H1 (cell line): ENCODE results near the gene TBC1D20. TPM values are rescaled to one million over a fixed set of nuclear protein-coding genes. Genes with fewer than 3 reads are reported as not detected.

Source experiments
- CTCF ChIA-PET: fragments of 300-600 bp; sonication (Branson Sonifier 250); formaldehyde crosslinking; loops from one replicate; lab custom pipeline; 2021; ENCODE audit not compliant: partially characterized antibody; lab: Charles Lee
- POLR2A ChIA-PET: fragments of 300-600 bp; sonication (Branson Sonifier 250); formaldehyde crosslinking; loops from one replicate; lab custom pipeline; 2021; ENCODE audit warnings: inconsistent platforms; ENCODE audit not compliant: partially characterized antibody; lab: Charles Lee
- DNase-seq, 2 experiments: peaks; one replicate each; pipeline versions ENCODE4 v3.0.0 to v3.0.0-alpha.2; 2010 to 2022; ENCODE audit warnings: low spot score in 2 of 2, low read depth in 1 of 2, mixed read lengths in 1 of 2
- FAIRE-seq: peaks from 2 replicates; lab custom pipeline; 2011; peaks lifted over from hg19 to GRCh38; lab: Jason Lieb, UNC
- H2AFZ ChIP-seq: 2 replicates; pipeline ENCODE4 v1.8.1; 2012; ENCODE audit warnings: low read length, inconsistent platforms
- H2AK5ac ChIP-seq: 2 replicates; pipeline ENCODE4 v1.6.1; 2013; ENCODE audit warnings: low read depth, low read length
- H2BK120ac ChIP-seq: replicated peaks from 2 replicates; pipeline ENCODE3; 2013; ENCODE audit warnings: low read depth, low read length, inconsistent platforms
- H2BK12ac ChIP-seq: 2 replicates; pipeline ENCODE4 v1.6.1; 2013; ENCODE audit warnings: low read depth, low read length
- H2BK15ac ChIP-seq: 2 replicates; pipeline ENCODE4 v1.6.1; 2013; ENCODE audit warnings: low read length
- H2BK20ac ChIP-seq: 2 replicates; pipeline ENCODE4 v1.6.1; 2013; ENCODE audit warnings: low read length
- H2BK5ac ChIP-seq: 2 replicates; pipeline ENCODE4 v1.6.1; 2013; ENCODE audit warnings: low read depth, low read length
- H3K14ac ChIP-seq: 2 replicates; pipeline ENCODE4 v1.6.1; 2013; ENCODE audit warnings: inconsistent platforms; ENCODE audit not compliant: insufficient read length
- H3K18ac ChIP-seq: 2 replicates; pipeline ENCODE4 v1.6.1; 2013; ENCODE audit warnings: low read length; ENCODE audit errors: extremely low read depth
- H3K23ac ChIP-seq: 2 replicates; pipeline ENCODE4 v1.6.1; 2013; ENCODE audit warnings: inconsistent platforms; ENCODE audit not compliant: insufficient read length
- H3K23me2 ChIP-seq: 2 replicates; pipeline ENCODE4 v1.6.1; 2013; ENCODE audit warnings: low read depth, low read length
- H3K27ac ChIP-seq: 2 replicates; pipeline ENCODE4 v1.6.1; 2011; ENCODE audit warnings: low read depth, low read length, inconsistent platforms
- H3K27me3 ChIP-seq, 4 experiments: replicated peaks in 1 of 4; 1 replicate in 1 of 4; 2 replicates in 3 of 4; pipeline versions ENCODE4 v1.6.1 to v1.8.1; 2011 to 2013; ENCODE audit warnings: low read length in 3 of 4, mild to moderate bottlenecking in 3 of 4, inconsistent platforms in 2 of 4, mixed read lengths in 2 of 4, moderate library complexity in 1 of 4; ENCODE audit not compliant: control insufficient read depth in 3 of 4, insufficient read depth in 3 of 4; ENCODE audit errors: extremely low read depth in 1 of 4
- H3K36me3 ChIP-seq, 4 experiments: 2 replicates each; pipeline versions ENCODE4 v1.6.1 to v1.8.1; 2011 to 2013; ENCODE audit warnings: mild to moderate bottlenecking in 4 of 4, low read length in 3 of 4, moderate library complexity in 2 of 4, control low read depth in 1 of 4, inconsistent platforms in 1 of 4; ENCODE audit not compliant: insufficient read depth in 4 of 4, control insufficient read depth in 2 of 4
- H3K4ac ChIP-seq: replicated peaks from 2 replicates; pipeline ENCODE3; 2013; ENCODE audit warnings: low read length, low read depth, mixed read lengths, inconsistent platforms; ENCODE audit not compliant: insufficient read length
- H3K4me1 ChIP-seq, 4 experiments: replicated peaks in 1 of 4; 1 replicate in 1 of 4; 2 replicates in 3 of 4; pipeline versions ENCODE4 v1.6.1 to v1.8.1; 2011 to 2013; ENCODE audit warnings: low read length in 3 of 4, inconsistent platforms in 2 of 4, mixed read lengths in 1 of 4; ENCODE audit not compliant: insufficient read depth in 4 of 4, control insufficient read depth in 3 of 4
- H3K4me2 ChIP-seq, 2 experiments: 2 replicates each; pipeline versions ENCODE4 v1.6.1 to v1.8.1; 2011 to 2013; ENCODE audit warnings: low read depth in 2 of 2, low read length in 2 of 2, control low read depth in 1 of 2, inconsistent platforms in 1 of 2, mild to moderate bottlenecking in 1 of 2; ENCODE audit not compliant: insufficient read depth in 1 of 2
- H3K4me3 ChIP-seq, 4 experiments: fragments of 200-600, 300-600 bp in 1 of 4; sonication (generic), shearing (Covaris generic), sonication (Bioruptor Twin) in 1 of 4; 2 replicates each; pipeline versions ENCODE4 v1.5.1 to v1.8.1; 2011 to 2016; ENCODE audit warnings: low read length in 4 of 4, low read depth in 3 of 4, control low read depth in 2 of 4, inconsistent platforms in 2 of 4, mild to moderate bottlenecking in 2 of 4, mixed read lengths in 1 of 4, moderate library complexity in 1 of 4; ENCODE audit not compliant: insufficient read depth in 2 of 4; ENCODE audit errors: extremely low read depth in 1 of 4
- H3K56ac ChIP-seq: replicated peaks from 2 replicates; pipeline ENCODE3; 2013; ENCODE audit warnings: low read depth, mild to moderate bottlenecking, mixed read lengths, low read length, inconsistent platforms; ENCODE audit not compliant: insufficient read length
- H3K79me1 ChIP-seq: 2 replicates; pipeline ENCODE4 v1.6.1; 2013; ENCODE audit warnings: low read depth, low read length, control low read depth
- H3K79me2 ChIP-seq, 2 experiments: 2 replicates each; pipeline versions ENCODE4 v1.6.1 to v1.8.1; 2012 to 2013; ENCODE audit warnings: low read length in 2 of 2, mild to moderate bottlenecking in 2 of 2, inconsistent platforms in 1 of 2; ENCODE audit not compliant: insufficient read depth in 2 of 2, control insufficient read depth in 1 of 2
- H3K9ac ChIP-seq, 4 experiments: replicated peaks in 1 of 4; 1 replicate in 1 of 4; 2 replicates in 3 of 4; pipeline versions ENCODE4 v1.6.1 to v1.8.1; 2011 to 2013; ENCODE audit warnings: low read depth in 3 of 4, low read length in 3 of 4, control low read depth in 2 of 4, mild to moderate bottlenecking in 2 of 4, moderate library complexity in 2 of 4, inconsistent platforms in 1 of 4; ENCODE audit errors: extremely low read depth in 1 of 4
- H3K9me3 ChIP-seq, 2 experiments: 2 replicates each; pipeline versions ENCODE4 v1.6.1 to v1.8.1; 2012 to 2013; ENCODE audit warnings: mild to moderate bottlenecking in 2 of 2, moderate library complexity in 2 of 2, control low read depth in 1 of 2, inconsistent platforms in 1 of 2, low read depth in 1 of 2, low read length in 1 of 2, mixed read lengths in 1 of 2; ENCODE audit not compliant: insufficient read depth in 2 of 2
- H4K20me1 ChIP-seq, 2 experiments: replicated peaks in 1 of 2; 2 replicates each; pipeline versions ENCODE3 to v1.8.1; 2011 to 2013; ENCODE audit warnings: inconsistent platforms in 2 of 2, low read length in 2 of 2, mild to moderate bottlenecking in 1 of 2; ENCODE audit not compliant: insufficient read depth in 2 of 2, control insufficient read depth in 1 of 2
- H4K5ac ChIP-seq: 2 replicates; pipeline ENCODE4 v1.6.1; 2013; ENCODE audit warnings: low read length, low read depth, mixed read lengths, inconsistent platforms; ENCODE audit not compliant: insufficient read length
- H4K8ac ChIP-seq: 2 replicates; pipeline ENCODE4 v1.8.0; 2013; ENCODE audit warnings: mild to moderate bottlenecking, moderate library complexity, low read length, inconsistent platforms; ENCODE audit not compliant: insufficient read depth; ENCODE audit errors: extremely low read depth
- H4K91ac ChIP-seq: replicated peaks from 2 replicates; pipeline ENCODE3; 2013; ENCODE audit warnings: low read length, mixed read lengths, inconsistent platforms; ENCODE audit not compliant: insufficient read length
- ASH2L ChIP-seq: fragments of 200-600, 300-600 bp; sonication (generic); IDR thresholded peaks from one replicate; pipeline ENCODE4 v1.7.1; 2017; ENCODE audit warnings: low read length
- CHD2 ChIP-seq: IDR thresholded peaks from 2 replicates; pipeline ENCODE4 v1.6.1; 2012; ENCODE audit warnings: low read length, improper control_type of control experiment
- PHF8 ChIP-seq: fragments of 200-600 bp; sonication (generic); conservative IDR thresholded peaks from 2 replicates; pipeline ENCODE4 v1.7.1; 2012; ENCODE audit warnings: low read depth, mild to moderate bottlenecking, inconsistent platforms, low read length, moderate library complexity
- SIN3A ChIP-seq, 2 experiments: IDR thresholded peaks in 1 of 2; conservative IDR thresholded peaks in 1 of 2; 2 replicates each; pipeline ENCODE4 v1.6.1; 2011 to 2012; ENCODE audit warnings: low read length in 2 of 2, improper control_type of control experiment in 1 of 2, low read depth in 1 of 2, mild to moderate bottlenecking in 1 of 2
- SP4 ChIP-seq: IDR thresholded peaks from 2 replicates; pipeline ENCODE4 v1.6.1; 2012; ENCODE audit warnings: low read length, inconsistent platforms
- SRF ChIP-seq: IDR thresholded peaks from 2 replicates; pipeline ENCODE4 v1.6.1; 2011; ENCODE audit warnings: mild to moderate bottlenecking, low read depth, low read length, moderate library complexity
- SUZ12 ChIP-seq: fragments of 200-600 bp; sonication (generic); IDR thresholded peaks from 2 replicates; pipeline ENCODE4 v1.6.1; 2012; ENCODE audit warnings: mild to moderate bottlenecking, inconsistent platforms, low read length, moderate library complexity, mixed read lengths
- WGBS, 2 experiments: shearing (Covaris generic) in 1 of 2; methylation state at CpG; one replicate each; pipeline versions ENCODE4 v1.1.6 to v1.1.7; 2013 to 2015; ENCODE audit warnings: low lambda C conversion rate in 2 of 2, mixed read lengths in 2 of 2, inconsistent platforms in 1 of 2, low coverage in 1 of 2, missing lambda C conversion rate in 1 of 2; ENCODE audit not compliant: insufficient replicate concordance in 2 of 2, insufficient coverage in 1 of 2, insufficient read length in 1 of 2; ENCODE audit errors: extremely low coverage in 1 of 2, missing lambda C conversion rate in 1 of 2; 5-methylcytosine and 5-hydroxymethylcytosine counted together
- polyA plus RNA-seq, 7 experiments: library from polyadenylated mRNA; depleted of rRNA in 3 of 7; stranded (reverse) in 5 of 7; unstranded in 2 of 7; fragments of >200 nt in 5 of 7; fragments of 200-250 nt in 2 of 7; gene quantifications; 1 replicate in 5 of 7; 2 replicates in 1 of 7; 4 replicates in 1 of 7; pipeline versions ENCODE4 v1.2.1 to v1.2.3, GENCODE V29; 2011 to 2013; ENCODE audit warnings: missing spikeins in 2 of 7, mixed read lengths in 2 of 7
- total RNA-seq: library from RNA; stranded (reverse); fragmentation: NEBNext Ultra II Directional; extraction: Animal tissue kit (Norgen Biotek cat#: 25700); gene quantifications from 2 replicates; pipeline ENCODE4 v1.2.1, GENCODE V29; 2021

Gene TBC1D20
- total and polyA plus RNA-seq, 2 of the 8 experiments (the other 6 are each of a cell fraction or from before 2014, with no cell fraction given), result 14.5 to 17.1 TPM

- Histone ChIP-seq H3K56ac (no peak overlapping the region), H3K4ac (no peak overlapping the region), H4K91ac (no peak overlapping the region), H2BK20ac (no peak overlapping the region), H3K9ac (no peak overlapping the region), H4K5ac (no peak overlapping the region), H4K8ac (no peak overlapping the region), H3K27me3 (no peaks in the 10 kb centered on the region), H3K23ac (no peak overlapping the region), H3K36me3 (peaks cover 0 to 26% (median 7%) of the 10 kb centered on the region in 4 experiments; a peak in 6 of 8 replicates), H2BK12ac (no peak overlapping the region), H4K20me1 (peaks cover 12 to 17% of the 10 kb centered on the region in 2 experiments), H3K79me2 (no peaks in the 10 kb centered on the region), H2BK15ac (no peak overlapping the region), H3K27ac (no peak overlapping the region), H3K79me1 (no peaks in the 10 kb centered on the region), H2BK120ac (no peak overlapping the region), H2BK5ac (no peak overlapping the region), H3K4me3 (no peak overlapping the region), H3K9me3 (no peaks in the 10 kb centered on the region), H3K4me1 (no peaks in the 10 kb centered on the region), H3K23me2 (no peaks in the 10 kb centered on the region), H2AFZ (no peak overlapping the region), H3K4me2 (no peak overlapping the region), H3K18ac (no peak overlapping the region), H2AK5ac (no peak overlapping the region), H3K14ac (no peak overlapping the region)
- FAIRE-seq (no peak), DNase-seq (no peak)
- ChIA-PET POLR2A (interaction anchor here (0.6 to 1.8 kb wide), 7 partner anchors 20 to 117 kb away, joined by 3 to 7 read pairs (median 3); partner anchors contain the start of gene CSNK2A1), CTCF (interaction anchor here (0.6 to 2.1 kb wide), 7 partner anchors 10 to 165 kb away, joined by 3 to 9 read pairs (median 4); partner anchors contain the start of gene TRIB3)
- WGBS, 2 experiments, result 88% methylated on average over 4 of the region's 4 CpGs; no CpG with 5 or more reads in 1 of the 2 experiments
- TF ChIP-seq SRF (no peak), SP4 (no peak), SUZ12 (no peak), SIN3A (conservative IDR thresholded peaks at IDR 0.05 in 1 of 2, IDR thresholded peaks at IDR 0.05 in 1 of 2; ENCODE audit: low read depth in 1 of 2, low read length in 2 of 2) (no peak), PHF8 (no peak), ASH2L (no peak), CHD2 (no peak)
Measured at GRCh38 chr20:427401-427800, 34.9 kb downstream of the TBC1D20 start.
